HCT116 (cell line): ENCODE results near the gene ENTR1. TPM values are rescaled to one million over a fixed set of nuclear protein-coding genes. Genes with fewer than 3 reads are reported as not detected.
A peak's percentile ranks its signal among the peaks of the same experiment; 100 is the strongest.
"Not testable (repeated sequence)": the region's sequence is repeated elsewhere in the genome, so short reads cannot be mapped to it uniquely, and the experiment has no call there.

Source experiments
- ATAC-seq: fragments of 200-7000 bp; cut with Tn5 transposase; 2 replicates; pipeline ENCODE4 v1.9.1; 2020; ENCODE audit warnings: mild to moderate bottlenecking, moderate library complexity
- BruUV-seq: library from RNA; stranded (reverse); fragments of 400-500 nt; replicated peaks from 2 replicates; lab custom pipeline; 2021; lab: Mats Ljungman, UMichigan
- CTCF ChIA-PET: fragments of 300-600 bp; sonication (Branson Sonifier 250); formaldehyde crosslinking; loops from one replicate; lab custom pipeline; 2021; ENCODE audit warnings: antibody characterized with exemption; lab: Charles Lee
- POLR2A ChIA-PET: fragments of 300-600, 350-600 bp; sonication (Branson Sonifier 250); formaldehyde crosslinking; loops from one replicate; lab custom pipeline; 2021; ENCODE audit warnings: antibody characterized with exemption; lab: Charles Lee
- RAD21 ChIA-PET, 2 experiments: fragments of 300-600 bp; sonication (Branson Sonifier 250); formaldehyde crosslinking; loops; one replicate each; lab custom pipeline; 2023; ENCODE audit warnings: low total read pairs in 2 of 2; ENCODE audit not compliant: uncharacterized antibody in 2 of 2, unreplicated experiment in 2 of 2, low non-redundant PET in 1 of 2; lab: Charles Lee
- DNase-seq: peaks from one replicate; pipeline ENCODE4 v3.0.0-alpha.2; 2010; ENCODE audit warnings: low read depth, low spot score
- H2AFZ ChIP-seq: fragments of 200-600 bp; shearing (Covaris generic), sonication (generic); 2 replicates; pipeline ENCODE4 v1.6.1; 2017; ENCODE audit warnings: low read depth, mixed run types, mixed read lengths, antibody characterized with exemption, low read length; ENCODE audit not compliant: poor library complexity, severe bottlenecking
- H3K27ac ChIP-seq: 2 replicates; pipeline ENCODE4 v1.5.1; 2012; ENCODE audit warnings: low read depth, low read length
- H3K27me3 ChIP-seq: fragments of 200-600 bp; sonication (generic); 2 replicates; pipeline ENCODE4 v1.6.1; 2016; ENCODE audit warnings: mixed run types, low read length, mixed read lengths; ENCODE audit not compliant: insufficient read depth
- H3K36me3 ChIP-seq, 2 experiments: fragments of 200-500 bp in 1 of 2; fragments of 200-600 bp in 1 of 2; sonication (Bioruptor generic) in 1 of 2; sonication (generic) in 1 of 2; 2 replicates each; pipeline versions ENCODE4 v1.5.1 to v1.6.1; 2014 to 2016; ENCODE audit warnings: low read length in 2 of 2, inconsistent platforms in 1 of 2, mixed read lengths in 1 of 2, mixed run types in 1 of 2; ENCODE audit not compliant: insufficient read depth in 2 of 2, control insufficient read depth in 1 of 2
- H3K4me1 ChIP-seq, 2 experiments: fragments of 200-600 bp in 1 of 2; sonication (generic) in 1 of 2; 2 replicates each; pipeline versions ENCODE4 v1.5.1 to v1.6.1; 2012 to 2017; ENCODE audit warnings: low read length in 2 of 2, inconsistent platforms in 1 of 2, mild to moderate bottlenecking in 1 of 2, mixed read lengths in 1 of 2, mixed run types in 1 of 2, moderate library complexity in 1 of 2; ENCODE audit not compliant: insufficient read depth in 2 of 2, control insufficient read depth in 1 of 2
- H3K4me2 ChIP-seq: fragments of 200-600 bp; sonication (generic); 2 replicates; pipeline ENCODE4 v1.6.1; 2017; ENCODE audit warnings: mixed run types, low read length, mixed read lengths
- H3K4me3 ChIP-seq, 2 experiments: fragments of 200-600 bp in 1 of 2; sonication (generic) in 1 of 2; replicated peaks in 1 of 2; 2 replicates each; pipeline ENCODE4 v1.5.1; 2011 to 2016; ENCODE audit warnings: low read length in 2 of 2, control low read depth in 1 of 2, low read depth in 1 of 2, mild to moderate bottlenecking in 1 of 2, mixed read lengths in 1 of 2, mixed run types in 1 of 2
- H3K79me2 ChIP-seq: fragments of 200-600 bp; sonication (generic); 2 replicates; pipeline ENCODE4 v1.6.1; 2017; ENCODE audit warnings: mild to moderate bottlenecking, mixed run types, low read length, moderate library complexity, mixed read lengths; ENCODE audit not compliant: insufficient read depth
- H3K9ac ChIP-seq: fragments of 200-600 bp; sonication (generic); 2 replicates; pipeline ENCODE4 v1.6.1; 2016; ENCODE audit warnings: low read length, mixed read lengths
- H3K9me2 ChIP-seq: fragments of 200-600 bp; sonication (generic), shearing (Covaris generic); 2 replicates; pipeline ENCODE4 v1.6.1; 2017; ENCODE audit warnings: mixed run types, mild to moderate bottlenecking, moderate library complexity; ENCODE audit not compliant: insufficient read depth
- H3K9me3 ChIP-seq, 2 experiments: fragments of 200-500 bp in 1 of 2; fragments of 200-600 bp in 1 of 2; sonication (Bioruptor generic) in 1 of 2; sonication (generic) in 1 of 2; 2 replicates each; pipeline ENCODE4 v1.6.1; 2014 to 2017; ENCODE audit warnings: low read length in 2 of 2, mixed read lengths in 2 of 2, inconsistent platforms in 1 of 2, low read depth in 1 of 2, mild to moderate bottlenecking in 1 of 2, mixed run types in 1 of 2, moderate library complexity in 1 of 2; ENCODE audit not compliant: control insufficient read depth in 1 of 2, insufficient read depth in 1 of 2
- H4K20me1 ChIP-seq: fragments of 200-600 bp; sonication (generic), shearing (Covaris generic); 2 replicates; pipeline ENCODE4 v1.6.1; 2017; ENCODE audit warnings: mixed run types, mild to moderate bottlenecking, moderate library complexity; ENCODE audit not compliant: insufficient read depth
- intact Hi-C: fragments of 100-400 bp; cut with micrococcal nuclease; formaldehyde crosslinking; loops from 2 replicates; pipeline ENCODE4 v1.10.0; 2022
- total RNA-seq: library from RNA; stranded (reverse); gene quantifications from one replicate; pipeline ENCODE4 v1.2.1, GENCODE V29; 2021; ENCODE audit not compliant: unreplicated experiment
- TF ChIP-seq, protein P1 (sequence below): IDR thresholded peaks from 2 replicates; pipeline ENCODE4 v1.6.1; 2012; ENCODE audit warnings: low read depth

ENTR1 gene
- total RNA-seq, 1 experiment from 2014 or later = 119 TPM

DNA sequence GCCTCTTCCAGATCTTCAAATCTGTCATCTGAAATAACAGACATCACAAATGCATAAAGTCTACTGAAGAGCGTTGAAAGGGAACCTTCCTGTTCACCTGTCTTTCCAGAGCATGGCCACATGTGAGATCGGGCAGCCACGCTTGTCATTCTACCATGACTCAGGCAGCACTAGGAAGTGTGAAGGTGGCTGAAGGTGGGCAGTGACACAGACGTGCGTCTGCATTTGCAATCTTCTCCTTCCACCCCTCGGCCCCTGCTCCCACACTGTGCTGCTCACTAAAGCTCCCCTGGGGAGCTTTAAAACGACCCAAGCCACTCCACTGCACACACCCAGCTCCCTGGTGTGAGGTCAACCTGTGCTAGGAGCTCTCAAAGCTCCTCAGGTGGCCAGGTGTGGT lies 2.5 kb downstream of the ENTR1 start (continued):
- TF ChIP-seq, protein P1, sequence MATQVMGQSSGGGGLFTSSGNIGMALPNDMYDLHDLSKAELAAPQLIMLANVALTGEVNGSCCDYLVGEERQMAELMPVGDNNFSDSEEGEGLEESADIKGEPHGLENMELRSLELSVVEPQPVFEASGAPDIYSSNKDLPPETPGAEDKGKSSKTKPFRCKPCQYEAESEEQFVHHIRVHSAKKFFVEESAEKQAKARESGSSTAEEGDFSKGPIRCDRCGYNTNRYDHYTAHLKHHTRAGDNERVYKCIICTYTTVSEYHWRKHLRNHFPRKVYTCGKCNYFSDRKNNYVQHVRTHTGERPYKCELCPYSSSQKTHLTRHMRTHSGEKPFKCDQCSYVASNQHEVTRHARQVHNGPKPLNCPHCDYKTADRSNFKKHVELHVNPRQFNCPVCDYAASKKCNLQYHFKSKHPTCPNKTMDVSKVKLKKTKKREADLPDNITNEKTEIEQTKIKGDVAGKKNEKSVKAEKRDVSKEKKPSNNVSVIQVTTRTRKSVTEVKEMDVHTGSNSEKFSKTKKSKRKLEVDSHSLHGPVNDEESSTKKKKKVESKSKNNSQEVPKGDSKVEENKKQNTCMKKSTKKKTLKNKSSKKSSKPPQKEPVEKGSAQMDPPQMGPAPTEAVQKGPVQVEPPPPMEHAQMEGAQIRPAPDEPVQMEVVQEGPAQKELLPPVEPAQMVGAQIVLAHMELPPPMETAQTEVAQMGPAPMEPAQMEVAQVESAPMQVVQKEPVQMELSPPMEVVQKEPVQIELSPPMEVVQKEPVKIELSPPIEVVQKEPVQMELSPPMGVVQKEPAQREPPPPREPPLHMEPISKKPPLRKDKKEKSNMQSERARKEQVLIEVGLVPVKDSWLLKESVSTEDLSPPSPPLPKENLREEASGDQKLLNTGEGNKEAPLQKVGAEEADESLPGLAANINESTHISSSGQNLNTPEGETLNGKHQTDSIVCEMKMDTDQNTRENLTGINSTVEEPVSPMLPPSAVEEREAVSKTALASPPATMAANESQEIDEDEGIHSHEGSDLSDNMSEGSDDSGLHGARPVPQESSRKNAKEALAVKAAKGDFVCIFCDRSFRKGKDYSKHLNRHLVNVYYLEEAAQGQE = no peak

DNA sequence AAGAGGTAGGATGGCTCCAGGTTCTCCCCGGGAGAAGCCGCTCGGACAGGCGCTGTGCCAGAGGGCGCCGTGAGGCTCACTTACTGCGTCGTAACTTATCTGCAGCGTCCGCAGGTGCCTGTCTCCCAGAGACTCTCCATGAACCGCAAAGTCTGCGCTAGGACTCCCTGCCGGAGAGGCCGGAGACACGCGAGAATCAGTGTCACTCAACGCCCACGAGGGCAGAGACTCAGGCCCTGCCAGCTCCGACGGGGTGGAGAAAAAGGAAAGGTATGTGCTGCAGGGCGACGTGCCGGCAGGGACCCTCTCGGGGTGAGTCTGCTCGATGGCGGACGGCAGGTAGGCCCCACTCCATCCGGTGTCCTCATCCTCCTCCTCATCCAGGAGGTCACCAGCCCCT lies 3.4 kb downstream of the ENTR1 start:
- H3K4me3 ChIP-seq, CTCF ChIA-PET, H2AFZ ChIP-seq, H3K9me2 ChIP-seq, H3K27ac ChIP-seq, H3K27me3 ChIP-seq, H4K20me1 ChIP-seq, intact Hi-C loops, POLR2A ChIA-PET, ATAC-seq, H3K9me3 ChIP-seq, H3K9ac ChIP-seq, DNase-seq, RAD21 ChIA-PET, H3K4me2 ChIP-seq: not testable (repeated sequence)
- H3K79me2 ChIP-seq = peaks cover 53% of the 10 kb centered on the region
- peaks cover 25 to 44% of the 10 kb centered on the region in 2 experiments; a peak in 3 of 4 replicates for H3K36me3 ChIP-seq
- peaks cover 11 to 23% of the 10 kb centered on the region in 2 experiments for H3K4me1 ChIP-seq
- BruUV-seq = TSS peak; percentile 11

DNA sequence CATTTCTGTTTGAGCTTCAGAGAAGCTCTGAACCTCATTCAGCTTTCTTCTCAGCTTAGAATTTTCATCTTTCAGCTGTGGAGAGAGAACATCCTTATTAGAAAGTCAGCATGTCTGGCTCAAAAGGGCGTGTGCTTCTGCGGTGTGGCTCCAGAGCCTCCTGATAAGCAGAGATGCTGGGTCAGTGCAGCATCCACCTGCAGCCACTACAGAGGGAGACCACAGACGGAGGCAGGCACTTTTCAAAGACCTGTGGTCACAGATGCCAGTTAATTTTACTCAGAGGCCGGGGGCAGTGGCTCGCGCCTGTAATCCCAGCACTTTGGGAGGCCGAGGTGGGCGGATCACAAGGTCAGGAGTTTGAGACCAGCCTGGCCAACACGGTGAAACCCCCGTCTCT lies 4.5 kb downstream of the ENTR1 start:
- intact Hi-C loops, DNase-seq, RAD21 ChIA-PET, BruUV-seq, H3K27me3 ChIP-seq, H3K4me2 ChIP-seq, H3K27ac ChIP-seq, H3K4me3 ChIP-seq, CTCF ChIA-PET, H3K9ac ChIP-seq, H3K9me3 ChIP-seq, POLR2A ChIA-PET, H2AFZ ChIP-seq, ATAC-seq, H3K9me2 ChIP-seq, H4K20me1 ChIP-seq: not testable (repeated sequence)
- H3K36me3 ChIP-seq = peaks cover 32 to 39% of the 10 kb centered on the region in 2 experiments; a peak in 3 of 4 replicates
- peaks cover 41% of the 10 kb centered on the region for H3K79me2 ChIP-seq
- peaks cover 4 to 15% of the 10 kb centered on the region in 2 experiments for H3K4me1 ChIP-seq
